Astrocyte (in vitro differentiated cells and primary cell): Measurements from ENCODE around the gene CYP2F1. TPM values are rescaled to one million over a fixed set of nuclear protein-coding genes. Genes with fewer than 3 reads are reported as not detected.
A peak's percentile ranks its signal among the peaks of the same experiment; 100 is the strongest.
"Not testable (repeated sequence)": the region's sequence is repeated elsewhere in the genome, so short reads cannot be mapped to it uniquely, and the experiment has no call there.

Source experiments
- DNase-seq: peaks from one replicate; pipeline ENCODE4 v3.0.0-alpha.2; 2010; ENCODE audit warnings: low read depth
- FAIRE-seq: peaks from 2 replicates; lab custom pipeline; 2011; peaks lifted over from hg19 to GRCh38; lab: Jason Lieb, UNC
- H2AFZ ChIP-seq: 2 replicates; pipeline ENCODE4 v1.6.0; 2012; ENCODE audit warnings: low read depth, low read length, inconsistent platforms
- H3K27ac ChIP-seq: 2 replicates; pipeline ENCODE4 v1.5.1; 2011; ENCODE audit warnings: low read depth, low read length, inconsistent platforms
- H3K27me3 ChIP-seq: 2 replicates; pipeline ENCODE4 v1.6.0; 2011; ENCODE audit warnings: low read length, inconsistent platforms; ENCODE audit not compliant: insufficient read depth
- H3K36me3 ChIP-seq: 2 replicates; pipeline ENCODE4 v1.5.1; 2011; ENCODE audit warnings: low read length, inconsistent platforms; ENCODE audit not compliant: insufficient read depth
- H3K4me1 ChIP-seq: 2 replicates; pipeline ENCODE4 v1.5.1; 2011; ENCODE audit warnings: low read length, inconsistent platforms; ENCODE audit not compliant: insufficient read depth
- H3K4me2 ChIP-seq: 2 replicates; pipeline ENCODE4 v1.6.0; 2012; ENCODE audit warnings: low read length, inconsistent platforms
- H3K4me3 ChIP-seq: 2 replicates; pipeline ENCODE4 v1.5.1; 2011; ENCODE audit warnings: low read depth, mild to moderate bottlenecking, low read length, inconsistent platforms; ENCODE audit not compliant: insufficient read depth
- H3K79me2 ChIP-seq: 2 replicates; pipeline ENCODE4 v1.6.0; 2012; ENCODE audit warnings: mild to moderate bottlenecking, low read length, inconsistent platforms; ENCODE audit not compliant: insufficient read depth
- H3K9ac ChIP-seq: 2 replicates; pipeline ENCODE4 v1.6.0; 2012; ENCODE audit warnings: mild to moderate bottlenecking, low read length, inconsistent platforms
- H3K9me3 ChIP-seq: 2 replicates; pipeline ENCODE4 v1.5.1; 2012; ENCODE audit warnings: low read depth, mild to moderate bottlenecking, low read length, inconsistent platforms; ENCODE audit not compliant: insufficient read depth
- H4K20me1 ChIP-seq: 2 replicates; pipeline ENCODE4 v1.6.0; 2012; ENCODE audit warnings: low read length, inconsistent platforms; ENCODE audit not compliant: insufficient read depth
- H3K27ac Mint-ChIP-seq: one replicate; pipeline ENCODE4 v1.8.0; 2021; ENCODE audit warnings: mild to moderate bottlenecking, mixed read lengths; ENCODE audit not compliant: unreplicated experiment
- H3K27me3 Mint-ChIP-seq: one replicate; pipeline ENCODE4 v1.8.0; 2021; ENCODE audit warnings: low read depth, mixed read lengths; ENCODE audit not compliant: unreplicated experiment
- H3K36me3 Mint-ChIP-seq: one replicate; pipeline ENCODE4 v1.8.0; 2021; ENCODE audit warnings: low read depth, mixed read lengths; ENCODE audit not compliant: unreplicated experiment
- H3K4me1 Mint-ChIP-seq: one replicate; pipeline ENCODE4 v1.8.0; 2021; ENCODE audit warnings: low read depth, mixed read lengths; ENCODE audit not compliant: unreplicated experiment
- H3K4me3 Mint-ChIP-seq: one replicate; pipeline ENCODE4 v1.8.0; 2021; ENCODE audit warnings: mild to moderate bottlenecking, moderate library complexity, mixed read lengths; ENCODE audit not compliant: unreplicated experiment
- H3K9me3 Mint-ChIP-seq: one replicate; pipeline ENCODE4 v1.8.0; 2021; ENCODE audit warnings: mild to moderate bottlenecking, mixed read lengths; ENCODE audit not compliant: unreplicated experiment
- EZH2 ChIP-seq: IDR thresholded peaks from 2 replicates; pipeline ENCODE4 v1.6.1; 2012; ENCODE audit warnings: mild to moderate bottlenecking, low read length, inconsistent platforms; ENCODE audit not compliant: insufficient read depth
- total RNA-seq: library from RNA; stranded (reverse); gene quantifications from 2 replicates; pipeline ENCODE4 v1.2.1, GENCODE V29; 2021
- TF ChIP-seq, protein P1 (sequence below): IDR thresholded peaks from 2 replicates; pipeline ENCODE4 v1.5.1; 2011; ENCODE audit warnings: low read depth, mild to moderate bottlenecking, inconsistent platforms, low read length, moderate library complexity; ENCODE audit not compliant: insufficient read depth

Gene CYP2F1
- total RNA-seq, 1 donor from 2014 or later = not detected

DNA sequence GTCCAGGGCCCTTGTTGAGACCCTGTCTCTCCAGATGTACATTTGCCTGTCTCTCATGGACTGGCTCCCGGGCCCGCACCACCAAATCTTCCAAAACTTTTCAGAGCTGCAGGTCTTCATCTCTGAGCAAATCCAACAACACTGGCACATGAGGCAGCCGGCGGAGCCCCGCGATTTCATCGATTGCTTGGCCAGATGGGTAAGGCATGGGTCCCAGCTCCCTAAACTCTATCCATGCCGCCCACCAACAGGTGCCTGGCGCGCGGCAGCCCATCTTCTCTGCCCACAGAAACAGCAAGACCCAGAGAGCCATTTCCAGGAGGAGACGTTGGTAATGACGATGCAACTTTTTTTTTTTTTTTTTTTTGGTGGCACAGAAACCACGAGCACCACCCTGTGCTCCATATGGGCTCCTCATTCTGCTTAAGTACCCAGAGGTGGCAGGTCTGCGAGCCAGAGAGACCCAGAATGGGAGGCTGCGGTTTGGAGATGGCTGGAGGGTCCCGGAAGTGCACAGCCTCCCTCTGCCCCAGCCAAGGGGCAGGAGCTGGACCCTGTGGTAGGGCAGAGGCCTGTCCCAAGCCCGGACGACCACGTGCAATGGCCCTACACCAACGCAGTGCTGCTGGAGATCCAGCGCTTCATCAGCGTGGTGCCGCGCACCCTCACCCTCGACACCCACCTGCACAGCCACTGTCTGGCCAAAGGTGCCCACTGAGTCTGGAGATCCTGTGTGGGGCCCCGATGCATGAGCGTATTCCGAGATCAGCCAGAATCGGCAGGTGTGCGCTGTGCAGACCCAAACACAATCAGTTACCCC lies 22.6 kb downstream of the CYP2F1 start:
- no peaks in the 10 kb centered on the region for H3K4me1 ChIP-seq
- Mint-ChIP-seq H3K9me3 (peaks cover 7% of the 10 kb centered on the region), H3K27ac (no peak overlapping the region), H3K4me1 (no peaks in the 10 kb centered on the region), H3K4me3 (no peak overlapping the region), H3K36me3 (peaks cover 3% of the 10 kb centered on the region), H3K27me3 (peaks cover 52% of the 10 kb centered on the region)
- no peaks in the 10 kb centered on the region for H3K27me3 ChIP-seq
- no peaks in the 10 kb centered on the region for H3K9me3 ChIP-seq
- H3K27ac ChIP-seq = no peak overlapping the region
- no peak for DNase-seq
- no peaks in the 10 kb centered on the region for H3K79me2 ChIP-seq
- no peak overlapping the region for H3K4me2 ChIP-seq
- H3K4me3 ChIP-seq = no peak overlapping the region
- no peaks in the 10 kb centered on the region for H3K36me3 ChIP-seq
- H3K9ac ChIP-seq = no peak overlapping the region
- TF ChIP-seq EZH2 = no peak
- TF ChIP-seq, protein P1, sequence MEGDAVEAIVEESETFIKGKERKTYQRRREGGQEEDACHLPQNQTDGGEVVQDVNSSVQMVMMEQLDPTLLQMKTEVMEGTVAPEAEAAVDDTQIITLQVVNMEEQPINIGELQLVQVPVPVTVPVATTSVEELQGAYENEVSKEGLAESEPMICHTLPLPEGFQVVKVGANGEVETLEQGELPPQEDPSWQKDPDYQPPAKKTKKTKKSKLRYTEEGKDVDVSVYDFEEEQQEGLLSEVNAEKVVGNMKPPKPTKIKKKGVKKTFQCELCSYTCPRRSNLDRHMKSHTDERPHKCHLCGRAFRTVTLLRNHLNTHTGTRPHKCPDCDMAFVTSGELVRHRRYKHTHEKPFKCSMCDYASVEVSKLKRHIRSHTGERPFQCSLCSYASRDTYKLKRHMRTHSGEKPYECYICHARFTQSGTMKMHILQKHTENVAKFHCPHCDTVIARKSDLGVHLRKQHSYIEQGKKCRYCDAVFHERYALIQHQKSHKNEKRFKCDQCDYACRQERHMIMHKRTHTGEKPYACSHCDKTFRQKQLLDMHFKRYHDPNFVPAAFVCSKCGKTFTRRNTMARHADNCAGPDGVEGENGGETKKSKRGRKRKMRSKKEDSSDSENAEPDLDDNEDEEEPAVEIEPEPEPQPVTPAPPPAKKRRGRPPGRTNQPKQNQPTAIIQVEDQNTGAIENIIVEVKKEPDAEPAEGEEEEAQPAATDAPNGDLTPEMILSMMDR = no peak
- FAIRE-seq = no peak
- H2AFZ ChIP-seq = no peak overlapping the region
- H4K20me1 ChIP-seq = no peaks in the 10 kb centered on the region

DNA sequence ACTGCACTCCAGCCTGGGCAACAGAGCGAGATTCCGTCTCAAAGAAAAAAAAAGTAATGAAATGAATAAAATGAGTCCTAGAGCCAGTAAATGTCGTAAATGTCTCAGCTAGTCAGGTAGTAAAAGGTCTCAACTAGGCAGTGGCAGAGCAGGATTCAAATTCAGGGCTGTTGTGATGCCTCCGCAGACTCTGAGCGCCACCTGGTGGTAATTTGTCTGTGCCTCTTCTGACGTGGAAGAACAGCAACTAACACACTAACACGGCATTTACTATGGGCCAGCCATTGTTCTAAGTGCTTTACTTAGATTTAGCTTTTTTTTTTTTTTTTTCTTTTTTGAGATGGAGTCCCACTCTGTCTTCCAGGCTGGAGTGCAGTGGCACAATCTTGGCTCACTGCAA lies 30.2 kb downstream of the CYP2F1 start:
- no peak overlapping the region for H3K4me3 ChIP-seq
- Mint-ChIP-seq H3K9me3 (no peaks in the 10 kb centered on the region), H3K27me3 (peaks cover 16% of the 10 kb centered on the region), H3K4me1 (no peaks in the 10 kb centered on the region), H3K27ac (no peak overlapping the region), H3K36me3 (no peaks in the 10 kb centered on the region), H3K4me3 (no peak overlapping the region)
- H3K9ac ChIP-seq = no peak overlapping the region
- H3K4me1 ChIP-seq = no peaks in the 10 kb centered on the region
- H3K27me3 ChIP-seq = no peaks in the 10 kb centered on the region
- H3K9me3 ChIP-seq = no peaks in the 10 kb centered on the region
- no peaks in the 10 kb centered on the region for H4K20me1 ChIP-seq
- H3K4me2 ChIP-seq = no peak overlapping the region
- H2AFZ ChIP-seq = no peak overlapping the region
- H3K27ac ChIP-seq = no peak overlapping the region
- DNase-seq = peak; percentile 48
- no peak for TF ChIP-seq EZH2
- TF ChIP-seq, protein P1 = peak; percentile 69
- H3K79me2 ChIP-seq = no peaks in the 10 kb centered on the region
- FAIRE-seq = no peak
- no peaks in the 10 kb centered on the region for H3K36me3 ChIP-seq

DNA sequence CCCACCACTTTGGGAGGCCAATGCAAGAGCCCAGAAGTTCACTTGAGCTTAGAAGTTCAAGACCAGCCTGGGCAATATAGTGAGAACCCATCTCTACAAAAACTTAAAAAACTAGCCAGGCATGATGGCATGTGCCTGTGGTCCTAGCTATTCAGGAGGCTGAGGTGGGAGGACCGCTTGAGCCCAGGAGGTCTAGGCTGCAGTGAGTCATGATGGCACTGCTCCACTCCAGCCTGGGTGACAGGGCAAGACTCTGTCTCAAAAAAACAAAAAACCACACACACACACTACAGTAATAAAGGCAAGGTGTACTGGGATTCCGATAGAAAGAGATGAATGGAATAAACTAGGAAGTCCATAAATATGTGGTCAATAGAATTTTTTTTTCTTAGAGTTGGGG lies 35.6 kb downstream of the CYP2F1 start:
- TF ChIP-seq, protein P1 = no peak
- TF ChIP-seq EZH2 = no peak
- DNase-seq (no peak), FAIRE-seq (no peak)
- H3K4me3 Mint-ChIP-seq = no peak overlapping the region
- Histone ChIP-seq H3K36me3 (no peaks in the 10 kb centered on the region), H3K27ac (no peak overlapping the region), H3K4me3 (no peak overlapping the region), H3K9ac (no peak overlapping the region), H3K9me3 (no peaks in the 10 kb centered on the region), H3K4me2 (no peak overlapping the region), H3K4me1 (no peaks in the 10 kb centered on the region), H3K79me2 (no peaks in the 10 kb centered on the region), H2AFZ (no peak overlapping the region), H3K27me3 (no peaks in the 10 kb centered on the region), H4K20me1 (no peaks in the 10 kb centered on the region)
- no peaks in the 10 kb centered on the region for H3K36me3 Mint-ChIP-seq
- H3K4me1 Mint-ChIP-seq = no peaks in the 10 kb centered on the region
- H3K27ac Mint-ChIP-seq = no peak overlapping the region
- H3K27me3 Mint-ChIP-seq = no peaks in the 10 kb centered on the region
- no peaks in the 10 kb centered on the region for H3K9me3 Mint-ChIP-seq

DNA sequence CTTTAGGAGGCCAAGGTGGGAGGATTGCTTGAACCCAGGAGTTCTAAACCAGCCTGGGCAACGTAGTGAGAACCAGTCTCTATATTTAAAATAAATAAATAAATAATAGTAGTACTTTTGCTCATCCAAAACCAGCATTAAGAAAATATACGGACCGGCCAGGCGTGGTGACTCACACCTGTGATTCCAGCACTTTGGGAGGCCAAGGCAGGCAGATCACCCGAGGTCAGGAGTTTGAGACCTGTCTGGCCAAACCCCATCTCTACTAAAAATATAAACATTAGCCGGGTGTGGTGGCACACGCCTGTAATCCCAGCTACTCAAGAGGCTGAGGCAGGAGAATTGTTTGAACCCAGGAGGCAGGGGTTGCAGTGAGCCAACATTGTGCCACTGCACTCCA lies 36.8 kb downstream of the CYP2F1 start:
- not testable (repeated sequence) for H3K4me1 Mint-ChIP-seq, H3K36me3 ChIP-seq, H3K4me1 ChIP-seq, H3K27me3 ChIP-seq, H3K4me3 ChIP-seq, H3K27ac ChIP-seq, H3K36me3 Mint-ChIP-seq, H3K9me3 Mint-ChIP-seq, DNase-seq, H2AFZ ChIP-seq, FAIRE-seq, H3K27ac Mint-ChIP-seq, H4K20me1 ChIP-seq, H3K9me3 ChIP-seq, H3K4me2 ChIP-seq, H3K9ac ChIP-seq, H3K79me2 ChIP-seq, H3K27me3 Mint-ChIP-seq, H3K4me3 Mint-ChIP-seq
